Right hindlimb (tissue), 1 donor: ENCODE measurements around the gene EDEM2.
"Not testable (repeated sequence)": the region's sequence is repeated elsewhere in the genome, so short reads cannot be mapped to it uniquely, and the experiment has no call there.

ENCODE experiments used
- DNase-seq: peaks from one replicate; pipeline ENCODE4 v3.0.0-alpha.2; 2018

Gene EDEM2

DNA sequence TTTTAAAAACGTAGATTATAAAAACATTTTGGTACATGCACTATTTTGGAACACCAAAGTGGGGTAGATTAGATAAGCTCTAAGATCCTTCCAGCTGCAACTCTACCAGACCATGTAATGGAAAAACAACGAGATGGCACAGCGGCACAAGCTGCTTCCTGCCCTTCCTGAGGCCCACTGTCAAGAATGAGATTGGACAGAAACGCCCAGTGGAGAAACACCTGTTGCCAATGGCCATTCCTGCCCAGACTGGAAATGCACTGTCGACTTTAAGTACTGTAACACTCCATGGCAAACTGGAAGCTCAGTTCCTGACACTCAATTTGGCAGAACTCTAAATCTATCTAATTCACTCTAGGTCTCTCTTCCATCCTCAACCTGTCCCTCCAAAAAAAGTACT, 21.4 kb downstream of the EDEM2 start:
- DNase-seq: no peak

- no peak for DNase-seq
Observed at GRCh38 chr20:35122756-35123405, 24.3 kb downstream of the EDEM2 start.

DNA sequence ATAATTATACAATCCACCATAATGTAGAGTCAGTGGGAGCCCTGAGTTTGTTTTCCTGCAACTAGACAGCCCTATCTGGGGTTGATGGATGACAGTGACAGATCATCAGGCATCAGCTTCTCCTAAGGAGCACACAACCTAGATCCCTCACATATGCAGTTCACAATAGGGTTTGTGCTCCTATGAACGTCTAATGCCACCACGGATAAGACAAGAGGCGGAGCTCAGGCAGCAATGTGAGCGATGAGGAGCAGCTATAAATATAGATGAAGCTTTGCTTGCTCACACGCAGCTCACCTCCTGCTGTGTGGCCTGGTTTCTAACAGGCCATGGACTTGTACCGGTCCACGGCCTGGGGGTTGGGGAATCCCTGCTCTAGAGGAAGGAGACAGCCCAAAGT, 25.9 kb downstream of the EDEM2 start:
- DNase-seq: no peak

GRCh38 chr20:35120012-35120701, 27.0 kb downstream of the EDEM2 start:
- DNase-seq: no peak

DNA sequence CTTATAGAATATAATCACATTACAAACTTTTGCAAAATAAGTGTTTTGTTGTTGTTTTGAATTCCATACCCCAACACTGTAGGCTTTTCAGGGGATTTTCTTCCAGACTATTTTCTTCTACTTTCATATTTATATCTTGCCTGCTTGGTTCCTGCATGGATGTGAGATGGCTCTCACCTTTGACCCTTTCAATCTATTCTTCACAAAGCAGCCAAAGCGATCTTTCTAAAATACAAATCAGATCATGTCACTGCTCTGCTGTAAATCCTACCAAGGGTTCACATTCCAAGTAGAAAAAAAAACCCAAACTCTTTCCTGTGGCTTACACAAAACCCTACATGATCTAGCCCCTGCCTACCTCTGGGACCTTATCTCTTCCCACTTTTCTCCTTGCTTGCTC, 29.5 kb downstream of the EDEM2 start:
- DNase-seq: no peak

GRCh38 chr20:35117196-35117595, 29.9 kb downstream of the EDEM2 start:
- DNase-seq: peak; percentile 33

DNA sequence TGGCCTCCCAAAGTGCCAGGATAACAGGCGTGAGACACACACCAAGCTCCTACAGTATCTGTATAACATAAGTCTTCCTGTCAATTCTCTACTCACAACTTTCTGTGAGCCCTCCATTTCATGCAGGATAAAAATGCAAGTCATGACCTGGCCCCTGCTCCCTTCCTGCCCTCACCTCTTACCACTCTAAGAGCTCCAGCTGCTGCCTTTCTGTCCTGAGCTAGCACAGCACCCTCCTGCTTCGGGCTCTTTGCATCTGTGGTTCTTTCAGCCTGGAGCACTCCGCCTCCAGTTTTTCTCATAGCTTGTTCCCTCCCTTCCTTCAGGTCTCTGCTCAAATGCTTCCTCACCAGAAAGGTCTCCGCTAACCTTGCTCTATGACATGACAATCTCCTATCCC, 30.9 kb downstream of the EDEM2 start:
- DNase-seq: no peak

DNA sequence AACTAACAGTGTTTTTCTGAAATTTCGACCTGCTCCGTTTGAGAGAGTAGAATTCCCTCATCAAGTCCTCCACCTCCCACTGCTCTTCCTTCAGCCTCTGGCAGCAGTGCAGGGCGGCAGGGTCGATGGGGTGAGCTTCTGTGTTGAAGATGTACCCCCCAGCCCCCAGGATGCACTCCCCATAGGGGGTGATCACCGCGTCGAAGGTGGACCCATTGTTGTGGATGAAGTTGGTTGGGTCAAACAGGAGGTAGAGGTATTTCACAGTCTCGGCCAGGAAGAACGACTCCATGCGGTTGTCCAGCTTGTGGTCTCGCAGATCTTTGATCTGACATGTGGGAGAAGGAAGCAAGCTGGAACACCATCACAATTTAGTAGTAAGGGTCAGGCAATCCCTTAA, 31.5 kb downstream of the EDEM2 start:
- no peak for DNase-seq

- DNase-seq: not testable (repeated sequence)
Observed at GRCh38 chr20:35112276-35112675, 34.9 kb downstream of the EDEM2 start.

GRCh38 chr20:35111141-35111888, 35.8 kb downstream of the EDEM2 start:
- DNase-seq: no peak

DNA sequence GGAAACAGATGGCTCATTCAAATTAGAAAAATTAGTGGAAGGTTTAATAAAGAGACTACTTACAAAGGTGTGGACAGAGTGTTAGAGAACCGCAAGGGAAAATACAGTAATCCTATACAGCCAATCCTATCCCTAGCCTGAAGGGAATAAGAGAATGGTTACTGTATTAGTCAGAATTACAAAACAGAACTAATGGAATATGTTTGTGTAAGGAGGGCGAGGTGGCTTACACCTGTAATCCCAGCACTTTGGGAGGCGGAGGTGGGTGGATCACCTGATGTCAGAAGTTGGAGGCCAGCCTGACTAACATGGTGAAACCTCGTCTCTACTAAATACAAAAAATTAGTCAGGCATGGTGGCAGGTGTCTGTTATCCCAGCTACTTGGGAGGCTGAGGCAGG, 38.2 kb downstream of the EDEM2 start:
- DNase-seq: no peak

DNA sequence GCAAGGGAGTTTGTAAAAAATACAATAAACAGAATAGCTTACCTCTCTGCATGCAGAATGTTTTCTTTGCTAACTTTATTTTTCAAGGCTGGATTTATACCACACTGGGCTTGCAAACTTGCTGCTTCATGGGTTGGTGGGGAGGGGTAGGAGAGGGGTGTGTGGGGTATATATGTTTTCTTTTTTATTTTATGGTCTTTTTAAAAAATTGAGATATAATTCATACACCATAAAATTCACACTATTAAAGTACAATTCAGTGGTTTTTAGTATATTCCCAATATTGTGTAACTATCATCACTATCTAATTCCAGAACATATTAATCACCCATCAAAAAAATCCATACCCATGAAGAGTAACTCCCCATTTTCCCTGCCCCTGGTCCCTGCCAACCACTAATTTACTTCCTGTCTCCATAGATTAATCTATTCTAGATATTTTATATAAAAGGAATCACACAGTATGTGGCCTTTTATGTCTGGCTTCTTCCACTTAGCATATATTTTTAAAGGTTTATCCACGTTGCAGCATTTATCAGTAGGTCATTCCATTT, 40.2 kb downstream of the EDEM2 start:
- DNase-seq: no peak

DNA sequence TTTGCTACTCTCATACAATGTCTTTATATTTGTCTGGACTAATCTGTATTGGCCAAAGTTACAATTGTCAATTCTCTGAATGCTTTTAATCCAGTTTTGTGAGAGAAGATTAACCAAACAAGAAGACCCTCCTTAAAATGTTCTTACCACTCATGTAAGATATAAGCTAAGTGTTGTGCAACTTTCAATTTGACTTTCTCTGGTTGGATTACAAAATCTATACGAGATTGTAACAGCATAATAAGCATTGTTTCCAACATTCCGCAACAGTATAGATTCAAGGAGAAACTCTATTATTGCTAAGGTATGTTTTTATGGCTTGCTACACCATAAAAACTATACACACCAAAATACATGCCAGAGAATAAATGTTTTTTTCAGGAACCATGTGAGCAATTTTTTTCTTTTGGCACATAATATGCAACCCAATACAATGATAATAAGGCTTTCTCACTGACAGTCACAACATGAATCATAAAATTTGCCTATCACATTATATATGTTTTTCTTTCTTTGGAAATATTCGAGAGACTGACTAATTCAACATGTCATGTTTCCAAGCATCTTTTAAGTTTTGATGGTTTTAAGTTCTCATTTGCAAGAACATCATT, 42.3 kb downstream of the EDEM2 start:
- no peak for DNase-seq

DNA sequence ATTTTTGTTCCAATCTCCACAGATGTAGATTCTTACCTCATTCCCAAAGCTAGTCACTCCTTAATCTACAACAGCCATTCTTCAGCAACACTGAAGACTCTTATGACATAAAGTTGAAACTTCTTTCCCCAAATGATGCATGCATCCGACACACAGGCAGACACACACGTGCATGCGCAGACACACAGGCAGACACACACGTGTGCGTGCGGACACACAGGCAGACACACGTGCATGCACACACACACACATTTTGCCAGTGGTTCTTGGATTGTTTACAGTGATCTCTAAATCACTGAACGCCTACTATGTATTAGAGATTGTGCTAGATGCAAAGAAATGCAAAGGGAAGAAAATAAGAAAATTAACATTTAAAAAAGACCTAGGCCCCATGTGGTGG, 45.5 kb downstream of the EDEM2 start:
- DNase-seq: no peak

DNA sequence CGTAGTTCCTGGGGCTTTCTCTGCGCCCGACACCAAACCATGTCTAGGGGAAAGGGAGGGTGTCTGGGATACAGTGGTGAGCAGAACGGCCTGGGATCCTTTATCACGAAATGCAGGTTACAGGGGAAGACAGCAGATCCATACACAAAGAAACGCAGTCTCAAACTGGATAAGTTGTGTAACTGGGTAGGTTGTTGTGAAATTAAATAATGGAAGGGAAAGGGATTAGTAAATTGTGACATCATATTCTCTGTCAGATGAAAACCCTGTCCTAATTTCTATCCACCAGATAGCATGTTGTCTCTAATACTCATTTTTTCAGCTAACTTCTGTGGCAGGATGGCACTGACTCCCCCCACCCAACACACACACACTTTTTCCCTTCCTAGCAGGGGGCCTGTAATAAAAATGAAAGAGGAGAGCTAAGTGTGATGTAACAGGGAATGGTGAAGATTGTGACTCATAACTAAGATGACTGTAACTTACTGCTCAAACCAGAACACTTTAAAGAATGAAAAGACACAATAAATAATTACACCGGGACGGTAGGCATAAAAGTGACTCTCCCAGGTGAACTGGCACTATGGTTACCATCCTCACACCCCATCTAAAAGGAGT, 53.8 kb downstream of the EDEM2 start:
- no peak for DNase-seq

DNA sequence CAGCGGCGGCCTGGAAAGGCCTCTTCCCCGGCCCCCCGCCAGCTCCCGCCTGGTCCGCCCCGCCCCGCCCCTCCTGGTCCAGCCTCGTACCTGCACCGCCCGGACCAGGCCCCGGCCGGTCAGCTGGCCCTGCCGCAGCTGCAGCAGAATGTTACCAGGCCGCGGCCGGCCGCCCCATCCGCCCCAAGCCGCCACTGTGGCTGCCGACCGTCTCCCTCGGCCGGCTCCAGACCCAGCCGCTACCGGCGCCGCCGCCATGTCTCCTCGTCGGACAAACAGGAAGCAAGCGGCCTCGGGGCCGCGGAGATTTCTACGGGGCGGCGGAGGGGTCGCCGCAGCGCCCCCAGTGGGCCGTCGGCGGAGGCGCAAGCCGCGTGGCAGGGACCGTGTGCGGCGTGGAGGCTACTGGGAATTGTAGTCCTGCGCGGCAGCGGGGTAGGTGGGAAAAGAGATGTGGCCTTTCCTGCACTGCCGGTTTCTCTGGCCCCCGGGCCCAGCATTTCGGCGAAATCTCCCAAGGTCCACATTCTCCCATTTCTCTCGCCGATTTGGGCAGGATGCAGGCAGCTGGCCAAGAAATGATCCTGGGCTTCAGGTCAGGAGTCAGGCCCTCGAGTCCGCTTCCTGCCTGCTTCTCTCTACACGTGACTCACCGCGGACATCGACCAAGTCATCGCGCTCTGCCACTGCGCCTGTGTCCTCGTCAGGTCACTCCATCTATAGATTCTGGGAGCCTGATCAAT, 54.4 kb downstream of the EDEM2 start, which contains the start of gene TRPC4AP:
TSS of gene TRPC4AP (minus strand) at position 284 of the 743 bp plus-strand sequence. CDS start at position 258, 26 bp downstream.
- DNase-seq: peak; percentile 94

DNA sequence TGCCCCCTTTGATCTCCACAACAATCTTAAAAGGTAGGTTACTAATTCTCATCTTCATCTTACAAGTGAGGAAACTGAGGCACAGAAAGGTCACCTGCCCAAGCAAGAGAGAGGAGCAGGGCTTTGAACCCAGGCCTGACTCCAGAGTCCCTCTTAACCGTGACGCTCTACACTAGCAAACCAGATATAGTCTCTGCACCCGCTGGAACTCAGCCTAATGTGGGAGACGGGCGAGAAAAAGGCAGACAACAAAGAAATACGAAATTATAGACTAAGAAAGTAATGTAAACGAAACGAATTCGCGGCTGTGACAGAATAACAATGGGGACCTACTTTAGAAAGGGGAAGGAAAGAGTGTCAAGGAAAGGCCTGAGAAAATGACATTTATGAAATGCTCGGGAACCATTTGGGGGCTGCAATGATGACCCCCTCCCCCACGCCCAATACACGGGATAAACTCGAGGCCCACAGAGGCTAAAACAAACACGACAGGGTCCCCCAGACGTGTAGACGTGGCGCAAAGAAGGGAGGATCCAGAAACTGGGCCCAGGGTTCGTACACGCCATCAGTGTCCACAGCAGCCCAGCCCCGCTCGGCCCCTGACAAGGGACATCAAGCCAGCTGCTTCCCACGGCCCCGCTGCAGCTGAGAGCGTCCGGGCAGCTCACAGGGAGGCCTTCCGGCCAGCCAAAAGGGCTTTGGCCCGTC, 55.2 kb downstream of the EDEM2 start:
- DNase-seq: peak; percentile 35

DNA sequence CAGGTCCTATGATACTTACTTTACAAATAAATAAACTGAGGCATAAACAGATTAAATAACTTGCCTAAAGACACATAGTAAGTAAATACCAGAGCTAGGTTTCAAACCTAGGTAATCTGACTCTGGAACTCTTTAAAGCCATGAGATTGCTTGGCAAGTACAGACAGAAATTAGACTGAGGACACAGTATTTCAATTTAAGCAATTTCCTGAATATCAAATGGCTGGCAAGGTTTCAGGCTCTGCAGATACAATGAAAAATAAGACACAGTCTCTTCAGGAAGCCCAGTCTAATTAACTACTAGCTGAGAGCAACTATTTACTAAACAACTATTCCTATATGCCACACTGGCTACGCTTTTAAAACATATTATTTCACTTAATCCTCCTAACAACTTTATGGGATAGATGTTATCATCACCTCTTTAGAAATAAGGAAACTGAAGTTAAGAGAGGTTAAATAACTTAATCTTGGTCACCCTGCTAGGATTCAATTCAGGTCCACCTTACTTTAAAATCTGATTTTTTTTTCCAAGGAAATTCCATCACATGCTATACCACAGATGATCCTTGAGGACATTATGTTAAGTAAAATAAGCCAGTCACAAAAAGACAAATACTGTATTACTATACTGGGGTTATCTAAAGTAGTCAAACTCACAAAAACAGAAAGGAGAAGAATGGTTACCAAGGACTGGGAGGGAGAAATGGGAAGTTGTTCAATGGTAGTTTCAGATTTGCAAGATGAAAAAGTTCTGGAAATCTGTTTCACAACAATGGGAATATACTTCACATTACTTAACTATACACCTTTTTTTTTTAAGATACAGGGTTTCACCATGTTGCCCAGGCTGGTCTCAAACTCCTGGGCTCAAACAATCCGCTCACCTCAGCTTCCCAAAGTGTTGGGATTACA, 58.6 kb downstream of the EDEM2 start:
- DNase-seq: no peak

GRCh38 chr20:35087791-35088190, 59.3 kb downstream of the EDEM2 start:
- no peak for DNase-seq

GRCh38 chr20:35087355-35087754, 59.8 kb downstream of the EDEM2 start:
- no peak for DNase-seq
